MCF 10A (cell line): Measurements from ENCODE around the gene RERE. TPM values are rescaled to one million over a fixed set of nuclear protein-coding genes. Genes with fewer than 3 reads are reported as not detected.
A peak's percentile ranks its signal among the peaks of the same experiment; 100 is the strongest.

Experiments
- BruUV-seq: library from RNA; stranded (reverse); fragments of 400-500 nt; replicated peaks from 2 replicates; lab custom pipeline; 2021; lab: Mats Ljungman, UMichigan
- CTCF ChIA-PET: fragments of 300-600 bp; sonication (Branson Sonifier 250); formaldehyde crosslinking; extraction: SDS; loops from one replicate; lab custom pipeline; 2021; ENCODE audit warnings: antibody characterized with exemption, inconsistent platforms; lab: Yijun Ruan, JAX
- POLR2A ChIA-PET: fragments of 300-600, 350-650 bp; sonication (Branson Sonifier 250); formaldehyde crosslinking; extraction: SDS; loops from one replicate; lab custom pipeline; 2020; ENCODE audit warnings: antibody characterized with exemption, inconsistent platforms; lab: Yijun Ruan, JAX
- DNase-seq: peaks from one replicate; pipeline ENCODE4 v3.0.0-alpha.2; 2018; ENCODE audit not compliant: unreplicated experiment
- H3K27ac Mint-ChIP-seq: one replicate; pipeline ENCODE4 v1.8.0; 2022; ENCODE audit warnings: mild to moderate bottlenecking, low read depth, mixed read lengths; ENCODE audit not compliant: unreplicated experiment
- H3K27me3 Mint-ChIP-seq: one replicate; pipeline ENCODE4 v1.8.0; 2022; ENCODE audit warnings: mixed read lengths; ENCODE audit not compliant: insufficient read depth, unreplicated experiment
- H3K36me3 Mint-ChIP-seq: one replicate; pipeline ENCODE4 v1.8.0; 2022; ENCODE audit warnings: mild to moderate bottlenecking, moderate library complexity, mixed read lengths; ENCODE audit not compliant: insufficient read depth, unreplicated experiment
- H3K4me1 Mint-ChIP-seq: one replicate; pipeline ENCODE4 v1.8.0; 2022; ENCODE audit warnings: mixed read lengths; ENCODE audit not compliant: insufficient read depth, unreplicated experiment
- H3K4me3 Mint-ChIP-seq: one replicate; pipeline ENCODE4 v1.8.0; 2022; ENCODE audit warnings: mild to moderate bottlenecking, moderate library complexity, mixed read lengths; ENCODE audit not compliant: unreplicated experiment
- H3K9me3 Mint-ChIP-seq: one replicate; pipeline ENCODE4 v1.8.0; 2022; ENCODE audit warnings: mixed read lengths; ENCODE audit not compliant: unreplicated experiment
- CTCF ChIP-seq: fragments of 200-600 bp; IDR thresholded peaks from one replicate; pipeline ENCODE4 v1.8.0; 2022; ENCODE audit warnings: antibody characterized with exemption, mild to moderate bottlenecking; ENCODE audit not compliant: unreplicated experiment
- intact Hi-C: fragments of 100-400 bp; cut with micrococcal nuclease; formaldehyde crosslinking; loops from 2 replicates; pipeline ENCODE4 v1.14.1; 2022
- total RNA-seq: library from RNA; stranded (reverse); gene quantifications from 2 replicates; pipeline ENCODE4 v1.2.3, GENCODE V29; 2022

The RERE gene
- total RNA-seq, 1 experiment from 2014 or later: 48.4 TPM

GRCh38 chr1:8551057-8551456 lies 266.4 kb downstream of the RERE start:
- intact Hi-C loops: no loop called here
- ChIA-PET POLR2A (interaction anchor here (1.2 to 4.6 kb wide), 4 partner anchors 10 to 27 kb away, joined by 3 to 15 read pairs (median 6); no protein-coding TSS in a partner anchor), CTCF (interaction anchor here (0.6 to 2.4 kb wide), 8 partner anchors 10 to 313 kb away, joined by 3 to 6 read pairs (median 3); no protein-coding TSS in a partner anchor)
- Mint-ChIP-seq H3K36me3 (peaks cover 24% of the 10 kb centered on the region), H3K4me1 (no peaks in the 10 kb centered on the region), H3K9me3 (no peaks in the 10 kb centered on the region), H3K4me3 (no peak overlapping the region), H3K27me3 (no peaks in the 10 kb centered on the region), H3K27ac (no peak overlapping the region)
- DNase-seq: no peak
- BruUV-seq: no TSS peak
- TF ChIP-seq CTCF: no peak

GRCh38 chr1:8547791-8548190 lies 269.6 kb downstream of the RERE start:
- no peak overlapping the region for H3K27ac Mint-ChIP-seq

GRCh38 chr1:8545078-8545477 lies 272.4 kb downstream of the RERE start:
- no peak overlapping the region for H3K4me3 Mint-ChIP-seq
- POLR2A ChIA-PET: no interaction called here
- DNase-seq: peak; percentile 42

More at GRCh38 chr1:8547791-8548190, 269.6 kb downstream of the RERE start:
- no peak for TF ChIP-seq CTCF
- POLR2A ChIA-PET: interaction anchor here (1.0 kb wide), 1 partner anchor 10 kb away, joined by 3 read pairs; no protein-coding TSS in a partner anchor
- intact Hi-C loops: no loop called here
- no peak for DNase-seq
- H3K27me3 Mint-ChIP-seq: no peaks in the 10 kb centered on the region
- CTCF ChIA-PET: no interaction called here
- peaks cover 29% of the 10 kb centered on the region for H3K36me3 Mint-ChIP-seq
- H3K4me1 Mint-ChIP-seq: no peaks in the 10 kb centered on the region
- no TSS peak for BruUV-seq
- H3K9me3 Mint-ChIP-seq: no peaks in the 10 kb centered on the region
- H3K4me3 Mint-ChIP-seq: no peak overlapping the region

GRCh38 chr1:8544644-8545043 lies 272.8 kb downstream of the RERE start:
- BruUV-seq: no TSS peak
- CTCF ChIA-PET: interaction anchor here (0.9 kb wide), 1 partner anchor 277 kb away, joined by 3 read pairs; no protein-coding TSS in a partner anchor
- intact Hi-C loops: no loop called here
- TF ChIP-seq CTCF: no peak
- Mint-ChIP-seq H3K4me1 (peaks cover 12% of the 10 kb centered on the region), H3K9me3 (no peaks in the 10 kb centered on the region), H3K4me3 (no peak overlapping the region), H3K36me3 (peaks cover 25% of the 10 kb centered on the region), H3K27me3 (no peaks in the 10 kb centered on the region), H3K27ac (peak overlapping the region; percentile 54)
- DNase-seq: no peak
- POLR2A ChIA-PET: interaction anchor here (0.7 to 2.3 kb wide), 5 partner anchors 9 to 899 kb away, joined by 3 to 15 read pairs (median 4); no protein-coding TSS in a partner anchor

More at GRCh38 chr1:8545078-8545477, 272.4 kb downstream of the RERE start:
- TF ChIP-seq CTCF: no peak
- intact Hi-C loops: no loop called here
- Mint-ChIP-seq H3K9me3 (no peaks in the 10 kb centered on the region), H3K27ac (peak overlapping the region; percentile 54), H3K27me3 (no peaks in the 10 kb centered on the region), H3K4me1 (peaks cover 12% of the 10 kb centered on the region), H3K36me3 (peaks cover 24% of the 10 kb centered on the region)
- CTCF ChIA-PET: interaction anchor here (0.9 kb wide), 1 partner anchor 277 kb away, joined by 3 read pairs; no protein-coding TSS in a partner anchor
- no TSS peak for BruUV-seq
